KMS-11 (cell line): Measurements from ENCODE around the gene GRIPAP1.

Experiments
- H2AFZ ChIP-seq: fragments of 200-600 bp; sonication (generic); 2 replicates; pipeline ENCODE4 v1.6.1; 2016; ENCODE audit warnings: antibody characterized with exemption, mixed run types, low read depth
- H3K27ac ChIP-seq: fragments of 200-600 bp; sonication (generic); 2 replicates; pipeline ENCODE4 v1.6.1; 2016; ENCODE audit warnings: mild to moderate bottlenecking, mixed run types
- H3K27me3 ChIP-seq: fragments of 200-600 bp; sonication (generic); 2 replicates; pipeline ENCODE4 v1.6.1; 2017; ENCODE audit warnings: mild to moderate bottlenecking, low read depth, mixed run types, moderate library complexity; ENCODE audit not compliant: insufficient read depth
- H3K36me3 ChIP-seq: fragments of 200-600 bp; sonication (generic); 2 replicates; pipeline ENCODE4 v1.6.1; 2017; ENCODE audit warnings: mild to moderate bottlenecking, mixed run types; ENCODE audit not compliant: insufficient read depth
- H3K4me1 ChIP-seq: fragments of 200-600 bp; sonication (generic); 2 replicates; pipeline ENCODE4 v1.6.1; 2016; ENCODE audit warnings: mild to moderate bottlenecking, low read depth, mixed run types; ENCODE audit not compliant: poor library complexity, severe bottlenecking
- H3K4me2 ChIP-seq: fragments of 200-600 bp; sonication (generic); 2 replicates; pipeline ENCODE4 v1.7.0; 2016; ENCODE audit warnings: mild to moderate bottlenecking, mixed run types
- H3K4me3 ChIP-seq: fragments of 200-600 bp; sonication (generic); IDR thresholded peaks from 2 replicates; pipeline ENCODE4 v1.6.1; 2017; ENCODE audit warnings: low read depth, low read length, mixed read lengths; ENCODE audit not compliant: insufficient read depth
- H3K79me2 ChIP-seq: fragments of 200-600 bp; sonication (generic); 2 replicates; pipeline ENCODE4 v1.6.1; 2016; ENCODE audit warnings: low read depth, mixed run types; ENCODE audit not compliant: insufficient read depth
- H3K9ac ChIP-seq: fragments of 200-600 bp; sonication (generic); 2 replicates; pipeline ENCODE4 v1.6.1; 2016; ENCODE audit warnings: mild to moderate bottlenecking, mixed run types
- H4K20me1 ChIP-seq: fragments of 200-600 bp; sonication (generic); 2 replicates; pipeline ENCODE4 v1.6.1; 2016; ENCODE audit warnings: mild to moderate bottlenecking, mixed run types; ENCODE audit not compliant: insufficient read depth
- TF ChIP-seq, protein P1 (sequence below): fragments of 200-600 bp; sonication (generic); conservative IDR thresholded peaks from 2 replicates; pipeline ENCODE4 v1.6.1; 2017; ENCODE audit warnings: low read depth, mild to moderate bottlenecking, antibody characterized with exemption, low read length, moderate library complexity, mixed read lengths

Gene GRIPAP1

DNA sequence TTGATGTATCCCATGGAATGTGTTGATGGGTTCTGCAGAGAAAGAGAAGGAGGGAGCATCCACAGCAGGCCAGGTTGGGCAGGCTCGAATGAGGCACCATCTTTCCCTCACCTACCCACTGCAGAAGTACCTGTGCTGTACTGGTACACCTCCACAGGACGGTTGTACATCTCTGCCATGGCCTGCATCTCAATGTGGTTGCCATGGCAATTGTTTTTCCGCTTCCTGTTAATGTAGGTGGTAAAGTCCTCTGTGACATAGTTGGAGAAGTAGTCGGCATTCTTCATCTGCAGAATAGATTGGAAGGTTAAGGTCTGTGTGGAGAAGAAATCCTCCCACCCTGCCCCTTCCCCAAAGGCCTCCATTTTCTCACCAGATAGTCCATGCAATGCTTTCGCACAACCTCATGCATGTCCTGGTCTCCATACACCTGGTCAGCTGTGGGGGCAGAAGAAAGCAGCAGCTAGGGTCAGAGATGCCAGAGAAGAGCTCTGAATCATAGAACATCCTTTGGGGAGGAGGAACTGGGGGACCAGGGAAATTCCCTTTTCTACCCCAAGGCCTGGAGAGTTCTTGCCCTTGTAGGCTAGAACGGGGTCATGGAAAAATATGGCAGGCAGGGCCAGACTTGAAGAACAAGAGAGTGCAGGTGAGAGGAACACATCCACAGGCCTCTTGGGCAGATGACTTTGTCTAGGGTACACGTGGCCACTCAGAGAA lies 67.3 kb downstream of the GRIPAP1 start:
- Histone ChIP-seq H3K27me3 (no peaks in the 10 kb centered on the region), H3K79me2 (no peaks in the 10 kb centered on the region; the same call in 1 of the 2 replicates), H3K27ac (peak overlapping the region; percentile 18; the same call in 1 of the 2 replicates), H4K20me1 (no peaks in the 10 kb centered on the region), H3K36me3 (no peaks in the 10 kb centered on the region), H3K4me1 (peaks cover 72% of the 10 kb centered on the region), H2AFZ (no peak overlapping the region), H3K4me3 (no peak overlapping the region), H3K9ac (no peak overlapping the region), H3K4me2 (peak overlapping the region; percentile 18; the same call in 1 of the 2 replicates)
- TF ChIP-seq, protein P1, sequence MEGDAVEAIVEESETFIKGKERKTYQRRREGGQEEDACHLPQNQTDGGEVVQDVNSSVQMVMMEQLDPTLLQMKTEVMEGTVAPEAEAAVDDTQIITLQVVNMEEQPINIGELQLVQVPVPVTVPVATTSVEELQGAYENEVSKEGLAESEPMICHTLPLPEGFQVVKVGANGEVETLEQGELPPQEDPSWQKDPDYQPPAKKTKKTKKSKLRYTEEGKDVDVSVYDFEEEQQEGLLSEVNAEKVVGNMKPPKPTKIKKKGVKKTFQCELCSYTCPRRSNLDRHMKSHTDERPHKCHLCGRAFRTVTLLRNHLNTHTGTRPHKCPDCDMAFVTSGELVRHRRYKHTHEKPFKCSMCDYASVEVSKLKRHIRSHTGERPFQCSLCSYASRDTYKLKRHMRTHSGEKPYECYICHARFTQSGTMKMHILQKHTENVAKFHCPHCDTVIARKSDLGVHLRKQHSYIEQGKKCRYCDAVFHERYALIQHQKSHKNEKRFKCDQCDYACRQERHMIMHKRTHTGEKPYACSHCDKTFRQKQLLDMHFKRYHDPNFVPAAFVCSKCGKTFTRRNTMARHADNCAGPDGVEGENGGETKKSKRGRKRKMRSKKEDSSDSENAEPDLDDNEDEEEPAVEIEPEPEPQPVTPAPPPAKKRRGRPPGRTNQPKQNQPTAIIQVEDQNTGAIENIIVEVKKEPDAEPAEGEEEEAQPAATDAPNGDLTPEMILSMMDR: no peak

DNA sequence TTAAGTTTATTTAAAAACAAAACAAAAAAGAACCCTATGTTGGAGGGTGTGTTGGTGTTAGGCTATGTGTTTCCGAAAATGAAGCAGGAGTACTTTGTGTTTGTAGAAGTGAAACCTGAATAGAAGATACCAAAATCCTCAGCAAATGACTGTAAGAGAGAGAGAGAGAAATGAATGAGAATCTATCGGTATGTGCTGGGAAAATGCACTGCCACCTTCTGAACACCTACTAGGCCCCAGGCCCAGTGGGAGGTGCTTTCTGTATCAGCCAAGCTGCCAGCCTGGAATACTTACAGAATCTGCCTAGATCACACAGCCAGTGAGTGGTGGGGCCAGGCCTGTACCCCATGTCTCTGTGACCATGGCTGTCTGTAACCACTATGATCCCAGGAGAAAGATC lies 68.3 kb downstream of the GRIPAP1 start:
- Histone ChIP-seq H2AFZ (no peak overlapping the region), H3K4me2 (peak overlapping the region; percentile 37; the same call in 1 of the 2 replicates), H3K4me3 (no peak overlapping the region), H3K9ac (no peak overlapping the region), H4K20me1 (no peaks in the 10 kb centered on the region), H3K27ac (peak overlapping the region; percentile 53), H3K27me3 (no peaks in the 10 kb centered on the region), H3K36me3 (no peaks in the 10 kb centered on the region), H3K4me1 (peaks cover 64% of the 10 kb centered on the region), H3K79me2 (no peaks in the 10 kb centered on the region; the same call in 1 of the 2 replicates)
- TF ChIP-seq, protein P1: no peak

GRCh38 chrX:48927736-48928382 lies 74.2 kb downstream of the GRIPAP1 start:
- H3K9ac ChIP-seq: no peak overlapping the region
- TF ChIP-seq, protein P1: no peak
- H3K4me1 ChIP-seq: peaks cover 69% of the 10 kb centered on the region
- no peaks in the 10 kb centered on the region for H4K20me1 ChIP-seq
- H3K4me3 ChIP-seq: no peak overlapping the region
- H3K4me2 ChIP-seq: peak overlapping the region; percentile 25; the same call in 1 of the 2 replicates
- no peaks in the 10 kb centered on the region for H3K36me3 ChIP-seq
- no peaks in the 10 kb centered on the region for H3K27me3 ChIP-seq
- H3K79me2 ChIP-seq: peaks cover 5% of the 10 kb centered on the region; the same call in 1 of the 2 replicates
- no peak overlapping the region for H2AFZ ChIP-seq
- H3K27ac ChIP-seq: no peak overlapping the region

GRCh38 chrX:48927123-48927522 lies 74.9 kb downstream of the GRIPAP1 start:
- Histone ChIP-seq H3K36me3 (no peaks in the 10 kb centered on the region), H3K27ac (no peak overlapping the region), H3K27me3 (no peaks in the 10 kb centered on the region), H3K79me2 (peaks cover 5% of the 10 kb centered on the region; the same call in 1 of the 2 replicates), H3K9ac (no peak overlapping the region), H4K20me1 (no peaks in the 10 kb centered on the region), H2AFZ (no peak overlapping the region), H3K4me1 (peaks cover 73% of the 10 kb centered on the region), H3K4me3 (no peak overlapping the region), H3K4me2 (no peak overlapping the region)
- TF ChIP-seq, protein P1: no peak
